Endodermal cell (in vitro differentiated cells): Measurements from ENCODE around the gene DENND5A. TPM values are rescaled to one million over a fixed set of nuclear protein-coding genes. Genes with fewer than 3 reads are reported as not detected.
"Not testable (repeated sequence)": the region's sequence is repeated elsewhere in the genome, so short reads cannot be mapped to it uniquely, and the experiment has no call there.

Experiments
- DNase-seq: peaks from one replicate; pipeline ENCODE4 v3.0.0-alpha.2; 2017
- H3K27ac ChIP-seq: 2 replicates; pipeline ENCODE4 v1.5.1; 2013; ENCODE audit warnings: mild to moderate bottlenecking, low read depth, low read length, moderate library complexity
- H3K27me3 ChIP-seq: 2 replicates; pipeline ENCODE4 v1.6.1; 2013; ENCODE audit warnings: mild to moderate bottlenecking, low read length, moderate library complexity; ENCODE audit not compliant: insufficient read depth, control insufficient read depth, poor library complexity, severe bottlenecking
- H3K36me3 ChIP-seq: 2 replicates; pipeline ENCODE4 v1.7.0; 2013; ENCODE audit warnings: mild to moderate bottlenecking, low read length, moderate library complexity; ENCODE audit not compliant: control insufficient read depth, insufficient read depth
- H3K4me1 ChIP-seq: one replicate; pipeline ENCODE4 v1.7.0; 2013; ENCODE audit warnings: low read length; ENCODE audit not compliant: control insufficient read depth, insufficient read depth
- H3K4me3 ChIP-seq: 2 replicates; pipeline ENCODE4 v1.5.1; 2013; ENCODE audit warnings: mild to moderate bottlenecking, low read length, moderate library complexity
- H3K9ac ChIP-seq: 2 replicates; pipeline ENCODE4 v1.6.1; 2013; ENCODE audit warnings: mild to moderate bottlenecking, low read length, moderate library complexity; ENCODE audit not compliant: poor library complexity, severe bottlenecking; ENCODE audit errors: extremely low read depth
- H3K9me3 ChIP-seq: 2 replicates; pipeline ENCODE4 v1.6.1; 2013; ENCODE audit warnings: mild to moderate bottlenecking, low read length, moderate library complexity; ENCODE audit not compliant: control insufficient read depth
- H3K27ac Mint-ChIP-seq: 2 replicates; pipeline ENCODE4 v1.8.0; 2020; ENCODE audit warnings: mixed read lengths
- H3K27me3 Mint-ChIP-seq: 2 replicates; pipeline ENCODE4 v1.8.0; 2021; ENCODE audit warnings: mild to moderate bottlenecking, mixed read lengths; ENCODE audit not compliant: insufficient read depth
- H3K36me3 Mint-ChIP-seq: 2 replicates; pipeline ENCODE4 v1.8.0; 2020; ENCODE audit warnings: low read depth, mixed read lengths
- H3K4me1 Mint-ChIP-seq: 2 replicates; pipeline ENCODE4 v1.8.0; 2020; ENCODE audit warnings: mixed read lengths
- H3K4me3 Mint-ChIP-seq: 2 replicates; pipeline ENCODE4 v1.8.0; 2020; ENCODE audit warnings: mild to moderate bottlenecking, moderate library complexity, mixed read lengths
- H3K9me3 Mint-ChIP-seq: 2 replicates; pipeline ENCODE4 v1.8.0; 2020; ENCODE audit warnings: mild to moderate bottlenecking, mixed read lengths
- WGBS, 2 experiments: methylation state at CpG; one replicate each; pipeline versions ENCODE4 v1.1.5 to v1.1.7; 2013; ENCODE audit warnings: missing lambda C conversion rate in 2 of 2, mixed read lengths in 1 of 2; ENCODE audit not compliant: insufficient coverage in 1 of 2, insufficient read length in 1 of 2; 5-methylcytosine and 5-hydroxymethylcytosine counted together
- total RNA-seq, 2 donors: library from RNA; stranded (reverse); fragmentation: NEBNext Ultra II Directional in 1 of 2; extraction: Animal tissue kit (Norgen Biotek cat#: 25700) in 1 of 2; gene quantifications; 2 replicates in 1 of 2; 3 replicates in 1 of 2; pipeline ENCODE4 v1.2.1, GENCODE V29; 2021
- TF ChIP-seq, protein P1 (sequence below): fragments of 200-600 bp; sonication (generic); conservative IDR thresholded peaks from 2 replicates; pipeline ENCODE4 v1.5.0; 2021; ENCODE audit warnings: antibody characterized with exemption, mild to moderate bottlenecking

The DENND5A gene
- total RNA-seq, 2 donors from 2014 or later = 119 to 171 TPM

- 84 to 88% methylated on average over 3 to 4 of the region's 4 CpGs for WGBS, 2 experiments
- no peak overlapping the region for H3K9ac ChIP-seq
Measured at GRCh38 chr11:9099617-9100016, 165.5 kb downstream of the DENND5A start.

GRCh38 chr11:9098455-9098854, 166.7 kb downstream of the DENND5A start:
- H3K4me1 Mint-ChIP-seq, H3K27me3 ChIP-seq, H3K4me1 ChIP-seq, H3K27ac Mint-ChIP-seq, DNase-seq, H3K9ac ChIP-seq, H3K9me3 Mint-ChIP-seq, H3K36me3 ChIP-seq, H3K4me3 Mint-ChIP-seq, H3K4me3 ChIP-seq, H3K27me3 Mint-ChIP-seq, H3K27ac ChIP-seq, H3K36me3 Mint-ChIP-seq, H3K9me3 ChIP-seq: not testable (repeated sequence)
- WGBS, 2 experiments = 55 to 76% methylated on average over 2 of the region's 2 CpGs

More at GRCh38 chr11:9099617-9100016, 165.5 kb downstream of the DENND5A start:
- DNase-seq = no peak
- no peaks in the 10 kb centered on the region for H3K36me3 ChIP-seq
- H3K9me3 ChIP-seq = no peaks in the 10 kb centered on the region
- H3K9me3 Mint-ChIP-seq = no peaks in the 10 kb centered on the region
- no peaks in the 10 kb centered on the region for H3K36me3 Mint-ChIP-seq
- TF ChIP-seq, protein P1, sequence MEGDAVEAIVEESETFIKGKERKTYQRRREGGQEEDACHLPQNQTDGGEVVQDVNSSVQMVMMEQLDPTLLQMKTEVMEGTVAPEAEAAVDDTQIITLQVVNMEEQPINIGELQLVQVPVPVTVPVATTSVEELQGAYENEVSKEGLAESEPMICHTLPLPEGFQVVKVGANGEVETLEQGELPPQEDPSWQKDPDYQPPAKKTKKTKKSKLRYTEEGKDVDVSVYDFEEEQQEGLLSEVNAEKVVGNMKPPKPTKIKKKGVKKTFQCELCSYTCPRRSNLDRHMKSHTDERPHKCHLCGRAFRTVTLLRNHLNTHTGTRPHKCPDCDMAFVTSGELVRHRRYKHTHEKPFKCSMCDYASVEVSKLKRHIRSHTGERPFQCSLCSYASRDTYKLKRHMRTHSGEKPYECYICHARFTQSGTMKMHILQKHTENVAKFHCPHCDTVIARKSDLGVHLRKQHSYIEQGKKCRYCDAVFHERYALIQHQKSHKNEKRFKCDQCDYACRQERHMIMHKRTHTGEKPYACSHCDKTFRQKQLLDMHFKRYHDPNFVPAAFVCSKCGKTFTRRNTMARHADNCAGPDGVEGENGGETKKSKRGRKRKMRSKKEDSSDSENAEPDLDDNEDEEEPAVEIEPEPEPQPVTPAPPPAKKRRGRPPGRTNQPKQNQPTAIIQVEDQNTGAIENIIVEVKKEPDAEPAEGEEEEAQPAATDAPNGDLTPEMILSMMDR = no peak
- no peak overlapping the region for H3K4me3 ChIP-seq
- H3K27me3 ChIP-seq = no peaks in the 10 kb centered on the region
- no peak overlapping the region for H3K4me3 Mint-ChIP-seq
- H3K27ac Mint-ChIP-seq = no peak overlapping the region
- peaks cover 6% of the 10 kb centered on the region for H3K27me3 Mint-ChIP-seq
- H3K27ac ChIP-seq = no peak overlapping the region
- H3K4me1 Mint-ChIP-seq = no peaks in the 10 kb centered on the region
- no peaks in the 10 kb centered on the region for H3K4me1 ChIP-seq

DNA sequence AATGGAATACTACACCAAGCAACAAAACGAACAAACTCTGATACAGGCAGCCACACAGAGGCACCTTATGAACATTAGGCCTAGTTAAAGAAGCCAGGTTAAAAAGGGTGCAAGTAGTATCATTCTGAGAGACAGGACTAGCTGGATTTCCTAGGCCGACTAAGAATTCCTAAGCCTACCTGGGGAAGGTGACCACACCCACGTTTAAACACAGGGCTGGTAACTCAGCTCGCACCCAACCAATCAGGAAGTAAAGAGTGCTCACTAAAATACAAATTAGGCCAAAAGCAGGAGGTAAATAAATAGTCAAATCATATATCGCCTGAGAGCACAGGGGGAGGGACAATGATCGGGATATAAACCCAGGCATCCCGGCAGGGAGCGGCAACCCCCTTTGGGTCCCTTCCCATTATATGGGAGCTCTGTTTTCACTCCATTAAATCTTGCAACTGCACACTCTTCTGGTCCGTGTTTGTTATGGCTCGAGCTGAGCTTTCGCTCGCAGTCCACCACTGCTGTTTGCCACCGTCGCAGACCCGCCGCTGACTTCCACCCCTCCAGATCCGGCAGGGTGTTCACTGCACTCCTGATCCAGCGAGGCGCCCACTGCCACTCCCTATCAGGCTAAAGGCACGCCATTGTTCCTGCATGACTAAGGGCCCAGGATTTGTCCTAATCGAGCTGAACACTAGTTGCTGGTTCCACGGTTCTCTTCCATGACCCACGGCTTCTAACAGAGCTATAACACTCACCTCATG, 167.8 kb downstream of the DENND5A start:
- H3K9me3 Mint-ChIP-seq, H3K9me3 ChIP-seq, H3K36me3 ChIP-seq, H3K4me3 ChIP-seq, H3K4me1 Mint-ChIP-seq, H3K27ac Mint-ChIP-seq, H3K4me3 Mint-ChIP-seq, DNase-seq, H3K9ac ChIP-seq, H3K4me1 ChIP-seq, H3K36me3 Mint-ChIP-seq, H3K27ac ChIP-seq: not testable (repeated sequence)
- H3K27me3 ChIP-seq = peaks cover 14% of the 10 kb centered on the region
- 93 to 95% methylated on average over 22 to 23 of the region's 23 CpGs for WGBS, 2 experiments
- H3K27me3 Mint-ChIP-seq = peaks cover 19% of the 10 kb centered on the region

GRCh38 chr11:9096427-9096826, 168.7 kb downstream of the DENND5A start:
- H3K9me3 ChIP-seq = no peaks in the 10 kb centered on the region
- H3K9me3 Mint-ChIP-seq = no peaks in the 10 kb centered on the region
- no peak overlapping the region for H3K4me3 Mint-ChIP-seq
- WGBS, 2 experiments = 93 to 98% methylated on average over 4 to 5 of the region's 5 CpGs
- no peaks in the 10 kb centered on the region for H3K36me3 ChIP-seq
- H3K4me1 ChIP-seq = no peaks in the 10 kb centered on the region
- H3K4me3 ChIP-seq = no peak overlapping the region
- H3K27ac Mint-ChIP-seq = no peak overlapping the region
- peaks cover 22% of the 10 kb centered on the region for H3K27me3 ChIP-seq
- no peaks in the 10 kb centered on the region for H3K4me1 Mint-ChIP-seq
- no peak for DNase-seq
- no peak overlapping the region for H3K27ac ChIP-seq
- no peaks in the 10 kb centered on the region for H3K36me3 Mint-ChIP-seq
- H3K9ac ChIP-seq = no peak overlapping the region
- peaks cover 27% of the 10 kb centered on the region for H3K27me3 Mint-ChIP-seq
- TF ChIP-seq, protein P1 = no peak
